D341Med (cell line): ENCODE measurements around the gene SZT2.

Experiments used
- DNase-seq: peaks from one replicate; pipeline ENCODE4 v3.0.0; 2012; ENCODE audit warnings: low spot score

Gene SZT2

DNA sequence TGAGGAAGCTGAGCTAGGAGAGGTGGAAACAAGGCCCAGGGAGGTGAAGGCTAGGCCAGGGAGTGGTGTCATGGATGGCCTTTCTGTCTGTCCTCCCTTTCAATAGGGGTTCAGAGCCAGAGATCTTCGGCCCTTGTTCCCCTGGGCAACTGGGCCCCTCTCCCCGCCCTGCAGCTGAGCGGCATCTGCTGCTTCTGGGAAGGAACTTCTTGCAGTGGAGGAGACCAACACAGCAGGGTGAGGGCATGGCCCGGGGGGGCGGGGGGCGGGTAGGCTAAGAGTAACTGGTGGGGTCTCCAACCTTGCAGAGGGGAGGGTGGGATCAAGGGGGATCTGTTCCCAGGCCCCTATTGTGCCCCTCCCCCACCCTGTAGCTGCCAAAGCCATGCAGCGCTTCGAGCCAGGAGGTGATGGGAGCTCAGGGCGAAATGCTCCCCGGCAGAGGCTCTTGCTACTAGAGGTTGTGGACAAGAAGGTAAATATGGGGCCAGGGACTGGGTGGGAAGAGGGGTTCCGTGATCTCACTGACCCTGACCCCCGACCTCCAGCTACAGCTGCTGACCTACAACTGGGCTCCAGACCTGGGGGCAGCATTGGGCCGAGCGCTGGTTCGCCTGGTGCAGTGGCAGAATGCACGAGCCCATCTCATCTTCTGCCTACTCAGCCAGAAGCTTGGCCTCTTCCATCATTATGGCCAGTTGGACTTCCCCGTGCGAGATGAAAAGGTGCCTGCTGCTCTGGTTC is 52.4 kb downstream of the SZT2 start:
- DNase-seq: no peak

DNA sequence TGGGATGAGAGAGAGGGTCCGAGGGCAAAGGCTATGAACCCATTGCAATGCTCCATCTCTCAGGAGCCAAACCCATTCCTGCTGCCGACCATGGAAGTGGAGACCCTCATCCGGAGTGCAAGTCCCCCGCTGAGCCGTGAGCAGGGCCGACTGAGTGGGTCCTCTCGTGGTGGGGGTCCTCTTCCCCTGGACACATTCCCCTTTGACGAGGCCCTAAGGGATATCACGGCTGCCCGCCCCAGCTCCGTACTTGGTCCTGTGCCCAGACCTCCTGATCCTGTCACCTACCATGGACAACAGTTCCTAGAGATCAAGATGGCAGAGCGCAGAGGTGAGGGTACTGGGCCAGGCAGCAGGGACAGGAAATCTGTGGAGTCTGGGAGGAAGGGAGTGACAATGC is 53.1 kb downstream of the SZT2 start:
- no peak for DNase-seq

GRCh38 chr1:43443197-43443946 is 53.7 kb downstream of the SZT2 start:
- no peak for DNase-seq

- no peak for DNase-seq
Measured at GRCh38 chr1:43444151-43444828, 54.6 kb downstream of the SZT2 start.

DNA sequence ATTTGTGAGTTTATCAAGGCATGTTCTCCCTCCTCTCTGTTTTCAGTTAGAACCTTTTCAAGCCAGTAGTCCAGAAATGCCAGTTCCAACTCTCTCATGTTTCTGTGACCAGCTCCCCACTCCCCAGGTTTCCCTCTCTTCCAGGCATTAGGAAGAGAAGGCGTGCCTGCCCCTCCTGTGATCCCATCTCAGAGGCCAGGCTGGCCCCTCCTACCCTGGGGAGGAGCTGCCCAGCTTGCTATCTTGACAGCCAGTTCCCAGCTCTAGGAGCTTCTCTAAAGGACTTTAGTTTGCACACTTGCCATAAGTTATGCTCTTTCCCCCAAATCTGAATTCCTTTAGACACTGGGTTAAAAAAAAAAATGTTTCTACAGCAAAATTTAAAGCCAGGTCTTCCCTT is 55.1 kb downstream of the SZT2 start:
- no peak for DNase-seq

DNA sequence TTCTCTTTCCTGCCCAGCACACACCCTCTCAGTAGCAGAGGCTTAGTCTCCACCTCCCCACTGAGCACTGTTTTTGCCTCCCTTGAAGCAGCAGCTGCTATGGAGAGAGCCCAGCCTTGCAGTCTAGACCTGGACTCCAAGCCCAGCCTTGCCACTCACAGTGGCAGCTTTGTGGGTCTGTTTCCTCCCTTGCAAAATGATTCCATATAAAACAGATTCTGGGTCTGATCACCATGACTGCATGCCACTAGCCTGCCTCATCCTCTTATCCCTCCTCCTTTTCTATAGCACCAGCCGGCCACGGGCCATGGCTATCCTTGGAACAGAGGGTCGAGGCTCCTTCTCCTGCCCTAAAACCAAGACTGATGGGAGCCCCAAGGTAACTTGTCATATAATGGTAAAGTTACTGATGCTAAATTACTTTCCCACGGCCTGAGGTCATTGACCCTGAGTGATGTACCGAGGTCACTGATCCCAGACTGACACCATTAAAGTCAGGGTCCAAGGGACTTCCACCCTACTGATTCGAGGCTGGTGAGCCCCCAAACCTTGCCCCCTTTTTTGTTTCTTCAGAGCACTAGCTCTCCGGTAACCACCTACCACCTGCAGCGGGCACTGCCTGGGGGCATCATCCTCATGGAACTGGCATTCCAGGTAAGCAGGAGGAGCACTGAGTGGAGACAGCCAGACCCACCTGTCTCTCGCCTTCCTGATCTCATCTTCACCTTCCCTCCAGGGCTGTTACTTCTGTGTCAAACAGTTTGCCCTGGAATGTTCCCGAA is 56.1 kb downstream of the SZT2 start:
- no peak for DNase-seq

DNA sequence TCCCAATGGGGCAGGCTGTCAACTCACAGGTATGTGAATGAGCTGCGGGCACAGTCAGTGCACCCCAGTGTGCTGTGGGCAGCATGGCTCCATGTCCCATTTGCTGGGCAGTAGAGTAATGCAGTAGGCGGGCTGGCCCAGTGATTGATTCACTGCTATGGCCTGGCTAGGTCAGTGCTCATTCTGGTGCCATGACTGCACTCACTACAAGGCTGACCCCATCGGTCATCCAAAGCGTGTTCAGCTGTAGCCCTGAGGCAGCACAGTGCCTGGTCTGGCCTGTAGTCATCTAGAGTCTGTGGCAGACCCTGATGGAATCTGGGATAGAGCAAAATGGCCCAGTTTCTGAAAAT is 56.7 kb downstream of the SZT2 start:
- no peak for DNase-seq

- no peak for DNase-seq
Measured at GRCh38 chr1:43446881-43447835, 57.5 kb downstream of the SZT2 start.

DNA sequence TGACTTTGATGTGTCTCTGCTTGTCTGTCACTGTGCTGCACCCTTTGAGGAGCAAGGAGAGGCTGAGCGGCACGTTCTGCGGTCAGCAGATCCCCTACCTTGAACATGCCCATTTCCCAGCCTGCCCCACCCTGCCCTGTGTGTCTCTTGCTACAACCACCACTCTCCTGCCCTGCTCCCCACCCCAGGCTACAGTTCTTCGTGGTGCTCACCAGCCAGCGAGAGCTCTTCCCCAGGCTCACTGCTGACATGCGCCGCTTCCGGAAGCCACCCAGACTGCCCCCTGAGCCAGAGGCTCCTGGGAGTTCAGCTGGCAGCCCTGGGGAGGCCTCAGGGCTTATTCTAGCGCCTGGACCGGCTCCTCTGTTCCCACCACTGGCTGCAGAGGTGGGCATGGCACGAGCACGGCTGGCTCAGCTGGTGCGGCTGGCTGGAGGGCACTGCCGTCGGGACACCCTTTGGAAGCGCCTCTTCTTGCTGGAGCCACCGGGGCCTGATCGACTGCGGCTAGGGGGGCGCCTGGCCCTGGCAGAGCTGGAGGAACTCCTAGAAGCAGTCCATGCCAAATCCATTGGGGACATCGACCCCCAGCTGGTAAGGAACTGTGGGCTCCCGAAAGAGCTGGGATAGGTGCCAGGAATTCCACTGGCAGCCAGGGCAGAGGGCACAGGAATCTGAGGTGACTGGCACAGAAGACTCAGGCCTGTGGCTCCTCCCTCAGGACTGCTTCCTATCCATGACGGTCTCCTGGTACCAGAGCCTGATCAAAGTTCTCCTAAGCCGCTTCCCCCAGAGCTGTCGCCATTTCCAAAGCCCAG is 58.4 kb downstream of the SZT2 start:
- no peak for DNase-seq

- no peak for DNase-seq
Measured at GRCh38 chr1:43448955-43449707, 59.4 kb downstream of the SZT2 start.

DNA sequence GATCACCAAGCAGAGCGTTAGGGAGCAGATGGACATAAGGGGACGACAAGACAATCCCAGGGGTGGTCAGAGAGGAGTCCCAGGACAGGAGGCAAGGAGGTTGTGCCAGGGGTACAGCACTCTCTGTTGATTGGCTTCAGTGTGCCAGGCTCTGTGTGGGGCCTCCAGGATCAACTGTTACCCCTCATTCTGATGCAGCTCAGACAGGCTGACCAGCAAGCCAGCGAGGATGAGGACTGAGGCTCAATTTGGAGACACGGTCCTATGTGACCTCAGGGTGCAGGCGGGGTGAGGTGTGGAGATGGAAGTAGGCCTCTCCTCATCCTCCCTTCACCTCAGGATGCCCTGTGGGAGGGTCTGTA is 60.0 kb downstream of the SZT2 start:
- no peak for DNase-seq

- DNase-seq: no peak
Measured at GRCh38 chr1:43450251-43450941, 60.7 kb downstream of the SZT2 start.

DNA sequence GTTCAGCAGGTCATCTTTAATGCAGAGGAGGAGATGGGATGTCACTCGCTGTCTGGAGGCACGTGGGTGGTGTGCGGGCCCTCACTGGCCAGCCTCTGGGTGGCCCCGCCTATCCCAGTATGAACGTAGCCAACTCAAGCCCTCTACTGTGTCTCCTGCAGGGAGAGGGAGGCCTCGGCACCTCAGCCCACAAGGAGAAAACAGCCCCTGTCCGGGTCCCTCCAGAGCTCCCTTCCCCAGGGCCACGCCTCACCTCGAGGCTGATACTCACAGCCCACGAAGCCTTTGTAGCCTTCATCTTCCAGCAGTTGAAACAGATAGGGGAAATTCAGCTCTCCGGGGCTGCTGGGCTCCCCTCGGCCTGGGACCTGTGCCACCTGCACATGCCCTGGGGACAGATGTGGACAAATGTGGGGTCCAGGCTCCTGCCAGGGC is 61.5 kb downstream of the SZT2 start:
- no peak for DNase-seq

DNA sequence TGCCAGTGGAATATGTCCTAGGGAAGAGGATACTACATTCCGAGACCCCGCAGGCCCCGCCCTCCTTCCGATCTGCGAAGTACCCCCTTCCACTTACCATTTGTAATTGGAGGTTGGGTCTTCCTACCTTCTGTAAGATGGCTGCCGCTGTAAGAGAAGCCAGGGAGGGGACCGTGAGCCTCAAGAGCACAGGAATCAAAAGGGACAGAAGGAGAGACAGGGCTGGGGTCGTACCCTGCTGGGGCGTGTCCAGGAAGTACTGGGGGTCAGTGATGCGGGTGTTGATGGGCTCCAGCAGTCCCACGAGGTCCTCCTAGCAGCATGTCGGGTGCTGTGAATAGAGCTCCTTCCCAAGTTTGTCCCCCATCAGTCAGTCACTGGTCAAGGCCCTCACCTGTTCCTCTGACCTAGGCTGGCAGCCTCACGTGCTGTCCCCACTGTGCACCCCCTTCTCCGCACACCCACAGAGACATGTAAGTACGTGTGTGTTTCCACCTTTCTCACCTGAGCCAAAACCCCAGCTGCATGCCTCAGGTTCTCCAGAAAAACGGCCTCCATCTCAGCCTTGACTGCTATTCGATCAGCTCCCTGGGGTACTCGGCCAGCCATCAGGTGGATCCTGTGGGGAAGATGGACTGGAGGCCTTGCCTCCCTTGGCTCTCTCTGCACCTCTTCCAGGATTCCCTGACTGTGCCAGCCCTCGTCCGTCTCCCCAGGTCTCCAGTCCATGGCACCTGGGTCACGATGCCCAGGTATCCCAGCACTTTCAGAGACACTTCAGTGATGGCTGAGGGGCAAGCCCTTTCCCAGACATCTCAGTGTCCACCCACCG is 62.2 kb downstream of the SZT2 start:
- DNase-seq: no peak

- DNase-seq: no peak
Measured at GRCh38 chr1:43452789-43453441, 63.2 kb downstream of the SZT2 start.

DNA sequence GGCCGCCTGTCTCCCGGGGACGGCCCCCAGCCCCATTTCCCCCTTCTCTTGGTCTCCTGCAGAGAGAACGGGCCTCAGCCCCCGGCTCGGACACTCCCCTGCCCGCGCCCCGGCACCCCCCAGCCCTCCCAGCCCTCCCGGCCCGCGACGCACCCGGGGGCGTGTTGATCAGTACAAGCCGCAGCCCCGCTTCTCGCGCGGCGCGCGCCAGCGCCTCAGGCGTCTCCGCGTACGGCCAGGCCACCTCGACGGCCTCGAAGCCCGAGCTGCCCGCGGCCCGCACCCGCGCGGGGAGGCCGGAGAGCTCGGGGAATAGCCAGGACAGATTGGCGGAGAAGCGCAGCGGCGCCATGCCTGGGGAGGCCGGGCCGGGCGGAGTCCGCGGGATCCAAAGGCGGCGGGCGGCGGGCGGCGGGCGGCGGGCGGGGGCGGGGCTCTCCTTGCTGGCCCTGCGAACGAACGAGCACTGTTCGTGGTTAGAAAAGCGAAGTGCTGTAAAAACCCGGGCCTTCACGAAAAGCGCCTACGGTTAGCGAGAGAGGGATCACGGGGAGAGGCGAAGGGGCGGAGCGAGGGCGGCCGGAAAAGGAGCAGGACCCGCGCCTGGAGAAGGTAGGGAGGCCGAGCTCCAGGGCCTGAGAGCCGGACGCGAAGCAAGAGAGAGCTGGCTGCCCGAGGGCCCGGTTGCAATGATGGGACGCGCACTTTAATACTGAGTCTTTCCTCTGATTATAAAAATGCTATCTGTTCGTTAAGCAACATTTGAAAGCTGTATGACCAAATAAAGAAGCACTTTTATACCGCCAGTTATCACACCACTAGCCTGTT is 64.0 kb downstream of the SZT2 start, which contains the start of gene HYI:
Gene HYI, minus strand, starts transcription at position 490 of the 828 bp plus-strand sequence. Its CDS starts 138 bp downstream, at position 352.
- peak; percentile 65 for DNase-seq
